ENCODE measurements around the gene SPON2. TPM values are rescaled to one million over a fixed set of nuclear protein-coding genes. Genes with fewer than 3 reads are reported as not detected.

SPON2 gene
- total RNA-seq, 1 donor from 2014 or later: 10.9 TPM

DNA sequence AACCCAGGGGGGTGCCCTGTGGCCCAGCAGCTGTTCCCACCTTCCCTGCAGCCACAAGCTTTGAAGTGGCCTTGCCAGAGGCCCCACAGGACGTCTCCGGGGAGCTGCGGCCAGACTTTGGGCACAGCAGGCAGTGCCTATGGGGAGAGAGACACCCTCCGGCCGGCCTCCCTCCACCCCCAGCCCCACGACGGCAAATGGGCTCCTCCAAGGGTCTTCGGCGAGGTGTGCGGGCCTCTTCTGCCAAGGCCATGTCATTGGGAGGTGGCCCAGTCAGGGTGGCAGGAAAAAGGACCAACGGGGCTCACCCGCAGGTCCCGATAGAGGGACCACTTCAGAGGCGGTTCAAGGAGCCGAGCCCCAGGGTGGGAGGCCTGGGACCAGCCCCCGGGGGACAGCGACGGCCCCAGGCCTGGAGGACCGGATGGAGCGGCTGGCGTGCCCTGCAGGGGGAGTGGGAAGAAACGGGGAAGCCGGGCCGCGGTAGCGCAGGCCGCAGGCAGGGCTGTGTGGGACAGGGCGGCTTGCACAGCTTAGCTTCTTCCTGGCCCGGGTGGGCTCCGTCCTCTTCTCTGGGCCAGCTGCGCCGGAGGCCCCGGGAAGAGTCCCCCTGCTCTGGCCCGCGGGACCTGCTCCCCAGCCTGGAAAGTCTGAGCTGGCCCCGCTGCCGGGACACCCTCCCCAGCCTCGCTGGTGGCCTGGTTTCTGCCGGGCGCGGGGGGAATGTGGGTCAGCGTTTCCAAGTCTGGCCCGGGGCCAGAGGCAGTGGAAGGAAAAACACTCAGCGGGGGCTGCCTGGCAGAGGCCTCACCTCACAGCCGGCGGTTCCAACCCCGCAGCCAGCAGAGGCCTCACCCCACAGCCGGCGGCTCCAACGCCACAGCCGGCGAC lies 21.9 kb upstream of the SPON2 start:
- H3K4me3 ChIP-seq (ENCODE audit: low read depth, low read length): no peak overlapping the region
- no peak for DNase-seq (ENCODE audit: low read depth)
- H3K27me3 ChIP-seq (ENCODE audit: control insufficient read depth, insufficient read depth, low read length): no peaks in the 10 kb centered on the region
- TF ChIP-seq, protein P1, sequence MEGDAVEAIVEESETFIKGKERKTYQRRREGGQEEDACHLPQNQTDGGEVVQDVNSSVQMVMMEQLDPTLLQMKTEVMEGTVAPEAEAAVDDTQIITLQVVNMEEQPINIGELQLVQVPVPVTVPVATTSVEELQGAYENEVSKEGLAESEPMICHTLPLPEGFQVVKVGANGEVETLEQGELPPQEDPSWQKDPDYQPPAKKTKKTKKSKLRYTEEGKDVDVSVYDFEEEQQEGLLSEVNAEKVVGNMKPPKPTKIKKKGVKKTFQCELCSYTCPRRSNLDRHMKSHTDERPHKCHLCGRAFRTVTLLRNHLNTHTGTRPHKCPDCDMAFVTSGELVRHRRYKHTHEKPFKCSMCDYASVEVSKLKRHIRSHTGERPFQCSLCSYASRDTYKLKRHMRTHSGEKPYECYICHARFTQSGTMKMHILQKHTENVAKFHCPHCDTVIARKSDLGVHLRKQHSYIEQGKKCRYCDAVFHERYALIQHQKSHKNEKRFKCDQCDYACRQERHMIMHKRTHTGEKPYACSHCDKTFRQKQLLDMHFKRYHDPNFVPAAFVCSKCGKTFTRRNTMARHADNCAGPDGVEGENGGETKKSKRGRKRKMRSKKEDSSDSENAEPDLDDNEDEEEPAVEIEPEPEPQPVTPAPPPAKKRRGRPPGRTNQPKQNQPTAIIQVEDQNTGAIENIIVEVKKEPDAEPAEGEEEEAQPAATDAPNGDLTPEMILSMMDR (IDR thresholded peaks at IDR 0.05; ENCODE audit: insufficient read depth, low read length, poor library complexity, severe bottlenecking): no peak
- no peaks in the 10 kb centered on the region for H3K36me3 ChIP-seq (ENCODE audit: control insufficient read depth, insufficient read depth, low read length)

DNA sequence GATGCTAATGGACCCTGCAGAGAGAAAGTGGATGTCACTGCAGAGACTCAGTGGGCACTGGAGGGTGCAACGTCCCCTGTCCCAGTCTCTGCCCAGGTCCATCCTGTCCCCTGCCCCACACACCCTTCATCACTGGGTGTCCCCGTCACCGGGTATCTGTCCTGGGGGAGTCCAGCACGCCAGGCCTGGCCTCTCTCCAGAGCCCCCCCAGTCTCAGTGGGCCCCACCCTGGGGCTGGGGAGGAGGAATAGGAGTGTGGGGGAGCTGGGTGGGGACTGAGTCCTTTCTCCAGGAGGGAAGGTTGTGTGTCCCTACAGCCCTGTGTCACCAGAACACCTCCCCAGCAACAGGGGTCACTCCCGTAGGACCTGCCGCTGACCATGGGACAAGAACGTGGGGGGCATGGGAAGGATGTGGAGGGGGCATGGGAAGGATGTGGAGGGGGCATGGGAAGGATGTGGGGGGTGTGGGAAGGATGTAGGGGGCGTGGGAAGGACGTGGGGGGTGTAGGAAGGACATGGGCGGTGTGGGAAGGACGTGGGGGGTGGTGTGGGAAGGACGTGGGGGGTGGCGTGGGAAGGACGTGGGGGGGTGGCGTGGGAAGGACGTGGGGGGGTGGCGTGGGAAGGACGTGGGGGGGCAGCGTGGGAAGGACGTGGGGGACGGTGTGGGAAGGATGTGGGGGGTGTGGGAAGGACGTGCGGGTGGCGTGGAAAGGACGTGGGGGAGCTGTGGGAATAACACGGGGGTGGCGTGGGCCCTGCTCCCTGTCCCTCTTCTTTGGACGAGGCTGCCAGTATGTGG lies 21.0 kb upstream of the SPON2 start:
- no peaks in the 10 kb centered on the region for H3K27me3 ChIP-seq (ENCODE audit: control insufficient read depth, insufficient read depth, low read length)
- H3K36me3 ChIP-seq (ENCODE audit: control insufficient read depth, insufficient read depth, low read length): no peaks in the 10 kb centered on the region
- no peak overlapping the region for H3K4me3 ChIP-seq (ENCODE audit: low read depth, low read length)
- no peak for DNase-seq (ENCODE audit: low read depth)
- TF ChIP-seq, protein P1 (IDR thresholded peaks at IDR 0.05; ENCODE audit: insufficient read depth, low read length, poor library complexity, severe bottlenecking): no peak

DNA sequence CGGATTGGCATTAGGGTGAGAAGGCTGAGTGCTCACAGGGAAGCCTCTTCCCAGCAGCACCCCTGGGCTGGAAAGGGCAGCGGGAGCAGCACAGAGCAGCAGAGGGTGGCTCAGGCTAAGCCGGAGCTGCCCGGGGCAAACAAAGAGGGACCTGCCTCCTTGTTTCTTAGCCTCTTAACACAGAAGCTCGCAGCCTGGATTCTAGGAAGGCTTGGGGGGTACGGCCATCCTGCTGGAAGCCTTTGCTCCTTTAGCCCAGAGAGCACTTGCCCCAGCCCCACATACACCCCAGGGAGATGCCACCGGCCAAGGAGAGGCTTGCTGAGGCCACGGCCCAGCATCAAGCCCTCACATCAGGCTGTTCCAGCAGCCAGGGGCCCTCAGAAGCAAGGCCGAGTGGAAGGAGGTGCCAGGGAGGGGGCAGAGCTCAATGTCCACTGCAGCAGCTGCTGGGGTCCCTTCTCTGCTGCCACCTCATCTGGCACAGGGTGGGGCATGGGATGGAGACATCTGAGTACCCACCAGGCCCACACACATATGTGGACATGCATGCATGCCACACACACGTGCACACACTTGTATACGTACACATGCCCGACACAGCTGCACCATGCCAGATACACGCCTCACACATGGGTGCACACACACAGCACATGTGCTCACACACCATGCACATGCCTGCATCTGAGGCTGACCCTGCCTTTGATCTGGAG lies 20.3 kb upstream of the SPON2 start:
- Histone ChIP-seq H3K36me3 (ENCODE audit: control insufficient read depth, insufficient read depth, low read length) (no peaks in the 10 kb centered on the region), H3K4me3 (ENCODE audit: low read depth, low read length) (no peak overlapping the region), H3K27me3 (ENCODE audit: control insufficient read depth, insufficient read depth, low read length) (no peaks in the 10 kb centered on the region)
- no peak for DNase-seq (ENCODE audit: low read depth)
- TF ChIP-seq, protein P1 (IDR thresholded peaks at IDR 0.05; ENCODE audit: insufficient read depth, low read length, poor library complexity, severe bottlenecking): no peak

DNA sequence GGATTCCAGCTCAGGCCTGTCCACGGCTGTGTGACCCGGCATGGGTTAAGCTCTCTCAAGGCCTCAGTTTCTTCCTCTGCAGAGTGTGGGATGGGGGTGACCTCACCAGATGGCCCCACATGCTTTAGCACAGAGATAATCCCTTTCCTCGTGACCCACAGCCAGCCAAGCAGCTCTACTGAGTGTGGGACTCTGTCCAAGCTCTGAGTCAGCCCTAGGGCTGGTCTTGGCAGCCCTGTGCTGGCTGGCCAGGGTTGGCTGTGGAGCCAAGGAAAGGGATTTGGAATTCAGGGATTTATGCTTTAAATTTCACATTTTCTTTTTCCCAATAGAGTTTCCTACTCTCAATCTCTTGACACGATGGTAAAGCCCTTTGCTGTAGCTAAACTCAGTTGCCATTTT lies 19.7 kb upstream of the SPON2 start:
- TF ChIP-seq, protein P1 (IDR thresholded peaks at IDR 0.05; ENCODE audit: insufficient read depth, low read length, poor library complexity, severe bottlenecking): no peak
- Histone ChIP-seq H3K4me3 (ENCODE audit: low read depth, low read length) (no peak overlapping the region), H3K36me3 (ENCODE audit: control insufficient read depth, insufficient read depth, low read length) (no peaks in the 10 kb centered on the region), H3K27me3 (ENCODE audit: control insufficient read depth, insufficient read depth, low read length) (no peaks in the 10 kb centered on the region)
- DNase-seq (ENCODE audit: low read depth): peak; percentile 89

DNA sequence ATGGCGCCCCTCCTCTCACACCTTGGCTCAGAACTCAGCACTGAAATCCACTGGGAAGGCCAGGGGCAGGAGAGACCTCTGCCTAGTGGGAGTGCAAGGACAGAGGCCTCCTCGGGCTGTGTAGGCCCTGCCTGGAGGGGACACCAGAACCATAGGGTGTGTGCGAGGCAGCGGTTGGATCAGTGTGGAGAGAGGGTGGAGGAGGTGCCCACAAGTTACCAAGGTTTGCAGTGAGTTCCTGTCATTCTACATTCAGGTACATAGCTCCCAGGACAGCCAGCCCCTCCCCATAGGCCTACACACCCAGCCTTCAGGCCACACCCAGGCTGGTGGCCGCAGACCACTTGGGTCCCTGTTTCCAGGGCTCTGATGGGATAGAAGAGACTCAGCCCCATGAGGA lies 19.2 kb upstream of the SPON2 start:
- Histone ChIP-seq H3K27me3 (ENCODE audit: control insufficient read depth, insufficient read depth, low read length) (no peaks in the 10 kb centered on the region), H3K36me3 (ENCODE audit: control insufficient read depth, insufficient read depth, low read length) (no peaks in the 10 kb centered on the region), H3K4me3 (ENCODE audit: low read depth, low read length) (no peak overlapping the region)
- DNase-seq (ENCODE audit: low read depth): no peak
- TF ChIP-seq, protein P1 (IDR thresholded peaks at IDR 0.05; ENCODE audit: insufficient read depth, low read length, poor library complexity, severe bottlenecking): no peak

Data from kidney epithelial cell (primary cell).